Uterine smooth muscle cell (primary cell): ENCODE data around the gene PCYT2. TPM values are rescaled to one million over a fixed set of nuclear protein-coding genes. Genes with fewer than 3 reads are reported as not detected.

Source experiments
- total RNA-seq: library from RNA; depleted of rRNA; stranded (reverse); fragments of >200 nt; gene quantifications from 2 replicates; pipeline ENCODE4 v1.2.3, GENCODE V29; 2014

PCYT2 gene
- 108 TPM in 2 replicates for total RNA-seq

GRCh38 chr17:81911277-81911961 is at the start of gene PCYT2:
Gene PCYT2 (minus strand): TSS chr17:81911399. CDS start chr17:81911355, 44 bp downstream.

GRCh38 chr17:81947189-81947588 is 36.0 kb upstream of the PCYT2 start, which contains the start of gene MYADML2:
Gene MYADML2 (minus strand): TSS chr17:81947233. CDS start chr17:81941741, 5,492 bp downstream.

GRCh38 chr17:81927653-81928543 is 16.7 kb upstream of the PCYT2 start, which contains the start of gene MAFG:
Gene MAFG (minus strand): TSS chr17:81927735. CDS start chr17:81923185, 4,550 bp downstream.

GRCh38 chr17:81917565-81918332 is 6.5 kb upstream of the PCYT2 start, which contains the start of gene SIRT7:
Gene SIRT7 (minus strand): TSS chr17:81918176. CDS start chr17:81918131, 45 bp downstream.

GRCh38 chr17:81902023-81902652 is 9.1 kb downstream of the PCYT2 start, which contains the start of gene NPB:
Gene NPB (plus strand): TSS chr17:81902238. CDS start chr17:81902278, 40 bp downstream.

GRCh38 chr17:81870981-81871386 is 40.2 kb downstream of the PCYT2 start, which contains the start of gene ARHGDIA:
Gene ARHGDIA (minus strand): TSS chr17:81871337. CDS start chr17:81869930, 1,407 bp downstream.

GRCh38 chr17:81859906-81860755 is 51.1 kb downstream of the PCYT2 start, which contains the start of gene P4HB:
Gene P4HB (minus strand): TSS chr17:81860535. CDS start chr17:81860471, 64 bp downstream.

Other genes with a start within 250 kb of the PCYT2 start
- 34.0 and 38.5 TPM in 2 replicates for gene OXLD1, start 244.8 kb downstream of the PCYT2 start, total RNA-seq
- 11.0 and 12.0 TPM in 2 replicates for gene CCDC137, start 244.7 kb downstream of the PCYT2 start, total RNA-seq
- gene ARL16, start 227.6 kb downstream of the PCYT2 start, total RNA-seq, result 24.2 and 25.0 TPM in 2 replicates
- gene HGS, start 227.4 kb downstream of the PCYT2 start, total RNA-seq, result 104 and 130 TPM in 2 replicates
- 8.6 and 11.8 TPM in 2 replicates for gene MRPL12, start 208.0 kb downstream of the PCYT2 start, total RNA-seq
- 11.0 and 31.7 TPM in 2 replicates for gene SLC25A10, start 199.1 kb downstream of the PCYT2 start, total RNA-seq
- not detected in 2 replicates for gene GCGR, start 107.2 kb downstream of the PCYT2 start, total RNA-seq
- 85.0 and 126 TPM in 2 replicates for gene MCRIP1, start 78.1 kb downstream of the PCYT2 start, total RNA-seq
- gene PPP1R27, start 76.3 kb downstream of the PCYT2 start, total RNA-seq, result not detected in 2 replicates
- 1,482 and 2,745 TPM in 2 replicates for gene P4HB, start 50.9 kb downstream of the PCYT2 start, total RNA-seq
- gene ARHGDIA, start 40.1 kb downstream of the PCYT2 start, total RNA-seq, result 159 and 234 TPM in 2 replicates
- 129 and 334 TPM in 2 replicates for gene ALYREF, start 19.8 kb downstream of the PCYT2 start, total RNA-seq
- gene ANAPC11, start 19.7 kb downstream of the PCYT2 start, total RNA-seq, result 228 and 235 TPM in 2 replicates
- 0.22 and 0.25 TPM in 2 replicates for gene NPB, start 9.2 kb downstream of the PCYT2 start, total RNA-seq
- gene SIRT7, start 6.8 kb upstream of the PCYT2 start, total RNA-seq, result 32.2 and 36.1 TPM in 2 replicates
- gene MAFG, start 16.3 kb upstream of the PCYT2 start, total RNA-seq, result 25.9 and 39.5 TPM in 2 replicates
- 92.4 and 182 TPM in 2 replicates for gene PYCR1, start 25.9 kb upstream of the PCYT2 start, total RNA-seq
- 0.12 TPM in 1 of 2 replicates, not detected in the other for gene MYADML2, start 35.8 kb upstream of the PCYT2 start, total RNA-seq
- under 0.01 TPM in 2 replicates for gene NOTUM, start 49.8 kb upstream of the PCYT2 start, total RNA-seq
- 26.8 and 30.4 TPM in 2 replicates for gene ASPSCR1, start 66.2 kb upstream of the PCYT2 start, total RNA-seq
- 22.2 and 55.8 TPM in 2 replicates for gene CENPX, start 111.5 kb upstream of the PCYT2 start, total RNA-seq
- gene LRRC45, start 111.9 kb upstream of the PCYT2 start, total RNA-seq, result 18.6 and 28.7 TPM in 2 replicates
- gene RAC3, start 120.3 kb upstream of the PCYT2 start, total RNA-seq, result 7.4 and 9.0 TPM in 2 replicates
- 47.3 and 55.2 TPM in 2 replicates for gene DCXR, start 126.3 kb upstream of the PCYT2 start, total RNA-seq
- gene RFNG, start 140.4 kb upstream of the PCYT2 start, total RNA-seq, result 28.7 and 50.9 TPM in 2 replicates
- gene GPS1, start 140.5 kb upstream of the PCYT2 start, total RNA-seq, result 99.2 and 137 TPM in 2 replicates
- 70.9 and 85.4 TPM in 2 replicates for gene DUS1L, start 154.4 kb upstream of the PCYT2 start, total RNA-seq
- 234 and 261 TPM in 2 replicates for gene FASN, start 186.8 kb upstream of the PCYT2 start, total RNA-seq